ENCODE measurements around the gene COQ3.

Gene COQ3

DNA sequence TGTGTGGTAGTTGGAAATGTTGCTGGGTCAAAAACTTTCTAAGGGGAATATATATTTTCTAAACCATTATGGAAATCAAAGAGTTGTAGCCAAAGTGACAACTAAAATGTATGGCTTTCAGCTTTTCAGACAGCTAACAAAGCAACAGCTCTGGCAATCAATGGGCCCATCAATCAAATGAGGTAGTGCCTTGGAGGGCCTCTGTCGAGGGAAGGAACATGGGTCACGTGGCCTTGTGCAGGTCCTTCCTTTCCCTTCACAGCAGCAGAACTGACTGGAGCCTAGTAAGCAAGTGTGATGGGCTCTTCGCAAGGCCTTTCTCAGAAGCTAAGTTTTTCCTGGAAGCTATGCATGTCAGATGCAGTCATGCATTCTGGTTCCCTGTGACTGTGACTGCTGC, 62.5 kb downstream of the COQ3 start:
- no peak for DNase-seq (ENCODE audit: extremely low spot score)
- ChIA-PET CTCF (interaction anchor here (1.0 to 5.7 kb wide), 17 partner anchors 10 to 536 kb away, joined by 3 to 65 read pairs (median 10); partner anchors contain the start of genes FAXC, PNISR and PRDM13), POLR2A (no interaction called here)
- TF ChIP-seq, protein P1, sequence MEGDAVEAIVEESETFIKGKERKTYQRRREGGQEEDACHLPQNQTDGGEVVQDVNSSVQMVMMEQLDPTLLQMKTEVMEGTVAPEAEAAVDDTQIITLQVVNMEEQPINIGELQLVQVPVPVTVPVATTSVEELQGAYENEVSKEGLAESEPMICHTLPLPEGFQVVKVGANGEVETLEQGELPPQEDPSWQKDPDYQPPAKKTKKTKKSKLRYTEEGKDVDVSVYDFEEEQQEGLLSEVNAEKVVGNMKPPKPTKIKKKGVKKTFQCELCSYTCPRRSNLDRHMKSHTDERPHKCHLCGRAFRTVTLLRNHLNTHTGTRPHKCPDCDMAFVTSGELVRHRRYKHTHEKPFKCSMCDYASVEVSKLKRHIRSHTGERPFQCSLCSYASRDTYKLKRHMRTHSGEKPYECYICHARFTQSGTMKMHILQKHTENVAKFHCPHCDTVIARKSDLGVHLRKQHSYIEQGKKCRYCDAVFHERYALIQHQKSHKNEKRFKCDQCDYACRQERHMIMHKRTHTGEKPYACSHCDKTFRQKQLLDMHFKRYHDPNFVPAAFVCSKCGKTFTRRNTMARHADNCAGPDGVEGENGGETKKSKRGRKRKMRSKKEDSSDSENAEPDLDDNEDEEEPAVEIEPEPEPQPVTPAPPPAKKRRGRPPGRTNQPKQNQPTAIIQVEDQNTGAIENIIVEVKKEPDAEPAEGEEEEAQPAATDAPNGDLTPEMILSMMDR (IDR thresholded peaks at IDR 0.05; ENCODE audit: control extremely low read depth, extremely low read depth, low read depth, missing control alignments): no peak

DNA sequence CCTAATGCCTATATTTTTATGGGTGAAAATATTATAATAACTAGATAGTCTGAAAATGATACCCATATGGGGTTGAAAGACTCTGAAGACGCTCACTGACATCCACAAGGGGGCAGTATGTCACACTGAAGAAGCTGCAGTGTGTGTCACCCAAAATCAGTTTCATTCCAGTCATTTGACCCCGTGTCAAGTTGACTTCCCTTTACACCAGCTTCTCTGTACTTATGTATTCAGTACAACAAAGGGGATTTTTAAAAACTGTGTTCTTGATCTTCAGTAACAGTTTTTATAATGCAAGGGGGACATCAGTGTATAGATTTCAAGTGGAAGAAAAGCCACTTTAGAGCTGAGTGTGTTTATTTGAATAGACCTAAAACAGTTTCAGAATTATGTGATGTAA, 63.8 kb downstream of the COQ3 start:
- POLR2A ChIA-PET: no interaction called here

DNA sequence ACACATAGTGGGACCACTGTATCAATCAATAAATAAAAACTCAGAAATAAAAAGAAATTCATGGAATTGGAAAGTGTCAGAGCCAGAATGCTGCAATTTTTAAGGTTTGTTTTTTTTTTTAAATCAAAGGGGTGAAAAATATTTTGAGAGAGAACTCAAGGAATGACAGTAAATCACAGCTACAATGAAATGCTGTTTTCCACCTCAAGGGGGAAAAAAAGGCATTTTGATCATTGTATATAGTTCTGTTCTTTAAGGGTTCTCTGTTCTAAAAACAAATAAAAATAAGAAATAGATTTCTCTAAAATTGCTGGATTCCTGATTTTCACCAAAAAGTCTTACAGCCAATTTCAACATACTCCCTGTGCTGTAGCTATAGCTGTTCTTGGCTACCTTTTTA, 69.0 kb downstream of the COQ3 start:
- TF ChIP-seq, protein P1 (IDR thresholded peaks at IDR 0.05; ENCODE audit: control extremely low read depth, extremely low read depth, low read depth, missing control alignments): no peak
- ChIA-PET CTCF (interaction anchor here (0.8 to 1.9 kb wide), 8 partner anchors 9 to 422 kb away, joined by 3 to 6 read pairs (median 4); no protein-coding TSS in a partner anchor), POLR2A (no interaction called here)
- no peak for DNase-seq (ENCODE audit: extremely low spot score)

More for the DNA sequence above, 63.8 kb downstream of the COQ3 start:
- peak; percentile 78 for DNase-seq (ENCODE audit: extremely low spot score)
- TF ChIP-seq, protein P1 (IDR thresholded peaks at IDR 0.05; ENCODE audit: control extremely low read depth, extremely low read depth, low read depth, missing control alignments): peak; percentile 80
- CTCF ChIA-PET: interaction anchor here (0.6 to 5.7 kb wide), 53 partner anchors 9 to 810 kb away, joined by 3 to 65 read pairs (median 4); partner anchors contain the start of genes CCNC, COQ3, FAXC and PNISR
